Fibroblast of lung (primary cell): ENCODE measurements around the gene PATJ. TPM values are rescaled to one million over a fixed set of nuclear protein-coding genes. Genes with fewer than 3 reads are reported as not detected.
"Not testable (repeated sequence)": the region's sequence is repeated elsewhere in the genome, so short reads cannot be mapped to it uniquely, and the experiment has no call there.

Source experiments
- DNase-seq, 2 donors: peaks; one replicate each; pipeline versions ENCODE4 v3.0.0 to v3.0.0-alpha.2; 2010; ENCODE audit warnings: low read depth in 2 of 2
- H2AFZ ChIP-seq: 2 replicates; pipeline ENCODE4 v1.5.1; 2012; ENCODE audit warnings: low read length, control low read depth, inconsistent platforms
- H3K27ac ChIP-seq: 2 replicates; pipeline ENCODE4 v1.5.1; 2011; ENCODE audit warnings: low read length, control low read depth; ENCODE audit not compliant: insufficient read depth
- H3K27me3 ChIP-seq: 2 replicates; pipeline ENCODE4 v1.5.1; 2011; ENCODE audit warnings: mild to moderate bottlenecking, low read length; ENCODE audit not compliant: control insufficient read depth, insufficient read depth
- H3K36me3 ChIP-seq: 2 replicates; pipeline ENCODE4 v1.5.1; 2011; ENCODE audit warnings: low read length; ENCODE audit not compliant: control insufficient read depth, insufficient read depth
- H3K4me1 ChIP-seq: 2 replicates; pipeline ENCODE4 v1.5.1; 2011; ENCODE audit warnings: low read length; ENCODE audit not compliant: control insufficient read depth, insufficient read depth; ENCODE audit errors: extremely low read depth
- H3K4me2 ChIP-seq: 2 replicates; pipeline ENCODE4 v1.5.1; 2011; ENCODE audit warnings: low read length, control low read depth; ENCODE audit not compliant: insufficient read depth; ENCODE audit errors: extremely low read depth
- H3K4me3 ChIP-seq, 4 experiments: fragments of 200-600 bp in 1 of 4; sonication (generic) in 1 of 4; replicated peaks in 1 of 4; 2 replicates each; pipeline ENCODE4 v1.5.1; 2011 to 2016; ENCODE audit warnings: low read length in 4 of 4, low read depth in 3 of 4, mild to moderate bottlenecking in 3 of 4, control low read depth in 2 of 4, inconsistent platforms in 1 of 4, mixed read lengths in 1 of 4; ENCODE audit not compliant: insufficient read depth in 1 of 4; ENCODE audit errors: control extremely low read depth in 1 of 4
- H3K79me2 ChIP-seq: 2 replicates; pipeline ENCODE4 v1.5.1; 2012; ENCODE audit warnings: mild to moderate bottlenecking, low read length, inconsistent platforms; ENCODE audit not compliant: control insufficient read depth, insufficient read depth
- H3K9ac ChIP-seq: 2 replicates; pipeline ENCODE4 v1.5.1; 2011; ENCODE audit warnings: mild to moderate bottlenecking, low read length, control low read depth; ENCODE audit not compliant: insufficient read depth
- H3K9me3 ChIP-seq: 2 replicates; pipeline ENCODE4 v1.5.1; 2012; ENCODE audit warnings: low read depth, low read length; ENCODE audit not compliant: control insufficient read depth, insufficient read depth
- H4K20me1 ChIP-seq: 2 replicates; pipeline ENCODE4 v1.5.1; 2011; ENCODE audit warnings: low read length; ENCODE audit not compliant: control insufficient read depth, insufficient read depth; ENCODE audit errors: extremely low read depth
- EZH2 ChIP-seq: IDR thresholded peaks from 2 replicates; pipeline ENCODE4 v1.5.1; 2012; ENCODE audit warnings: low read length, control low read depth, mild to moderate bottlenecking; ENCODE audit errors: missing control alignments
- polyA plus RNA-seq, 2 donors: library from polyadenylated mRNA; depleted of rRNA in 1 of 2; stranded (reverse) in 1 of 2; unstranded in 1 of 2; fragments of >200 nt; gene quantifications; 2 replicates each; pipeline ENCODE4 v1.2.1, GENCODE V29; 2011 to 2012; ENCODE audit warnings: missing spikeins in 1 of 2
- total RNA-seq: library from RNA; depleted of rRNA; stranded (reverse); fragments of >200 nt; gene quantifications from 2 replicates; pipeline ENCODE4 v1.2.1, GENCODE V29; 2014
- TF ChIP-seq, protein P1 (sequence below), 2 donors: IDR thresholded peaks in 1 of 2; conservative IDR thresholded peaks in 1 of 2; 1 replicate in 1 of 2; 2 replicates in 1 of 2; pipeline ENCODE4 v1.5.1; 2011 to 2012; ENCODE audit warnings: low read length in 2 of 2, control low read depth in 1 of 2, inconsistent platforms in 1 of 2, low read depth in 1 of 2, mild to moderate bottlenecking in 1 of 2

The PATJ gene
- total and polyA plus RNA-seq, 2 donors (not counting 1 experiment from before 2014, with no cell fraction given), result 2.5 to 12.4 TPM

DNA sequence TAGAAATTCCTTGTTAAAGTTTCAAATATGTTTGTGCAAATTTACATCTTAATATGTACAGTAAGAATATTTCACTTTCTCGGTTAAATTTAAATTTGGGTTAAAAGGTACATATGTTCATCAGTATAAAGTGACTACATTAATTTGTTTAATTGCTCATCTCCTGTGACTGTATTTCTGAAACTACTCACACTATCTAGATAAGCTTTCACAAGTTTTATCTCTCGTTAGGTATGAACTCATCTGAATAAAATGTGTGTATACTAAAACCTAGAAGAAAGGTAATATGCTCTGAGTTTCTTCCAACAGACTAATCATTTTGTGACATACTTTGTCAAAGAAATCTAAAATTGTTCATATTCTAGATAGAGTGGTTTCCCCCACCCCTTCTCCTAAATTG is 150.7 kb downstream of the PATJ start:
- TF ChIP-seq, protein P1, sequence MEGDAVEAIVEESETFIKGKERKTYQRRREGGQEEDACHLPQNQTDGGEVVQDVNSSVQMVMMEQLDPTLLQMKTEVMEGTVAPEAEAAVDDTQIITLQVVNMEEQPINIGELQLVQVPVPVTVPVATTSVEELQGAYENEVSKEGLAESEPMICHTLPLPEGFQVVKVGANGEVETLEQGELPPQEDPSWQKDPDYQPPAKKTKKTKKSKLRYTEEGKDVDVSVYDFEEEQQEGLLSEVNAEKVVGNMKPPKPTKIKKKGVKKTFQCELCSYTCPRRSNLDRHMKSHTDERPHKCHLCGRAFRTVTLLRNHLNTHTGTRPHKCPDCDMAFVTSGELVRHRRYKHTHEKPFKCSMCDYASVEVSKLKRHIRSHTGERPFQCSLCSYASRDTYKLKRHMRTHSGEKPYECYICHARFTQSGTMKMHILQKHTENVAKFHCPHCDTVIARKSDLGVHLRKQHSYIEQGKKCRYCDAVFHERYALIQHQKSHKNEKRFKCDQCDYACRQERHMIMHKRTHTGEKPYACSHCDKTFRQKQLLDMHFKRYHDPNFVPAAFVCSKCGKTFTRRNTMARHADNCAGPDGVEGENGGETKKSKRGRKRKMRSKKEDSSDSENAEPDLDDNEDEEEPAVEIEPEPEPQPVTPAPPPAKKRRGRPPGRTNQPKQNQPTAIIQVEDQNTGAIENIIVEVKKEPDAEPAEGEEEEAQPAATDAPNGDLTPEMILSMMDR (conservative IDR thresholded peaks at IDR 0.05 in 1 of 2, IDR thresholded peaks at IDR 0.05 in 1 of 2; ENCODE audit: low read depth in 1 of 2, low read length in 2 of 2), result no peak
- no peak for TF ChIP-seq EZH2
- no peaks in the 10 kb centered on the region for H3K27me3 ChIP-seq
- H3K27ac ChIP-seq, result no peak overlapping the region
- no peak overlapping the region for H3K4me2 ChIP-seq
- no peaks in the 10 kb centered on the region for H3K4me1 ChIP-seq
- H3K9me3 ChIP-seq, result no peaks in the 10 kb centered on the region
- DNase-seq, result no peak
- H4K20me1 ChIP-seq, result no peaks in the 10 kb centered on the region
- H3K9ac ChIP-seq, result no peak overlapping the region
- H3K36me3 ChIP-seq, result no peaks in the 10 kb centered on the region
- no peaks in the 10 kb centered on the region for H3K79me2 ChIP-seq
- no peak overlapping the region for H2AFZ ChIP-seq
- H3K4me3 ChIP-seq, result no peak overlapping the region

DNA sequence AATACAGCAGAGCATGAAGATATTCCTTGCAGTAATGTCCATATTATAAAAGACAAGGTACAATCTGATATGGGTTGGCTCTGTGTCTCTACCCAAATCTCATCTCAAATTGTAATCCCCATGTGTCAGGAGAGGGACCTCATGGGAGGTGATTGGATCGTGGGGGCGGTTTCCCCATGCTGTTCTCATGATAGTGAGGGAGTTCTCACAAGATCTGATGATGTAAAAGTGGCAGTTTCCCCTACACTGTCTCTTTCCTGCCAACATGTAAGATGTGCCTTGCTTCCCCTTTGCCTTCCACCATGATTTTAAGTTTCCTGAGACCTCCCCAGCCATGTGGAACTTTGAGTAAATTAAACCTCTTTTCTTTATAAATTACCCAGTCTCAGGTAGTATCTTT is 152.0 kb downstream of the PATJ start:
- H3K79me2 ChIP-seq, H3K4me2 ChIP-seq, H3K27ac ChIP-seq, H3K4me1 ChIP-seq, H3K9ac ChIP-seq, H3K4me3 ChIP-seq, DNase-seq, H3K27me3 ChIP-seq, H4K20me1 ChIP-seq, H2AFZ ChIP-seq, H3K36me3 ChIP-seq, H3K9me3 ChIP-seq: not testable (repeated sequence)

DNA sequence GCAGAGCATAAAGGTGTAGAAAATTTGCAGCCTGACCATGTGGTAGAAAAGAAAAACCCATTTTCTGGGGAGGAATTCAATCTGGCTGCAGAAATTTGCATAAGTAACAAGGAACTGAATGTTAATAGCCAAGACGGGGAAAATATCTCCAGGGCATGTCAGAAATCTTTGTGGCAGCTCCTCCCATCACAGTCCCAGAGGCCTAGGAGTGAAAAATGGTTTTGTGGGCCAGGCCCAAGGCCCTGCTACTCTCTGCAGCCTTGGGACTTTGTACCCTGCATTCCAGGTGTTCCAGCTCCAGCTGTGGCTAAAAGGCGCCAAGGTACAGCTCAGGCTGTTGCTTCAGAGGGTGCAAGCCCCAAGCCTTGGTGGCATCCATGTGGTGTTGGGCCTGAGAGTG is 152.9 kb downstream of the PATJ start:
- no peak overlapping the region for H3K4me3 ChIP-seq
- H2AFZ ChIP-seq, result no peak overlapping the region
- DNase-seq, result no peak
- no peak overlapping the region for H3K4me2 ChIP-seq
- TF ChIP-seq, protein P1 (conservative IDR thresholded peaks at IDR 0.05 in 1 of 2, IDR thresholded peaks at IDR 0.05 in 1 of 2; ENCODE audit: low read depth in 1 of 2, low read length in 2 of 2), result no peak
- TF ChIP-seq EZH2, result no peak
- no peak overlapping the region for H3K27ac ChIP-seq
- no peak overlapping the region for H3K9ac ChIP-seq
- no peaks in the 10 kb centered on the region for H3K9me3 ChIP-seq
- no peaks in the 10 kb centered on the region for H3K27me3 ChIP-seq
- H4K20me1 ChIP-seq, result no peaks in the 10 kb centered on the region
- H3K79me2 ChIP-seq, result no peaks in the 10 kb centered on the region
- H3K4me1 ChIP-seq, result no peaks in the 10 kb centered on the region
- H3K36me3 ChIP-seq, result no peaks in the 10 kb centered on the region
